CMK (cell line): ENCODE measurements around the gene PDIA2.

Experiments
- DNase-seq: peaks from one replicate; pipeline ENCODE4 v3.0.0-alpha.2; 2010; ENCODE audit warnings: low read depth

The PDIA2 gene

DNA sequence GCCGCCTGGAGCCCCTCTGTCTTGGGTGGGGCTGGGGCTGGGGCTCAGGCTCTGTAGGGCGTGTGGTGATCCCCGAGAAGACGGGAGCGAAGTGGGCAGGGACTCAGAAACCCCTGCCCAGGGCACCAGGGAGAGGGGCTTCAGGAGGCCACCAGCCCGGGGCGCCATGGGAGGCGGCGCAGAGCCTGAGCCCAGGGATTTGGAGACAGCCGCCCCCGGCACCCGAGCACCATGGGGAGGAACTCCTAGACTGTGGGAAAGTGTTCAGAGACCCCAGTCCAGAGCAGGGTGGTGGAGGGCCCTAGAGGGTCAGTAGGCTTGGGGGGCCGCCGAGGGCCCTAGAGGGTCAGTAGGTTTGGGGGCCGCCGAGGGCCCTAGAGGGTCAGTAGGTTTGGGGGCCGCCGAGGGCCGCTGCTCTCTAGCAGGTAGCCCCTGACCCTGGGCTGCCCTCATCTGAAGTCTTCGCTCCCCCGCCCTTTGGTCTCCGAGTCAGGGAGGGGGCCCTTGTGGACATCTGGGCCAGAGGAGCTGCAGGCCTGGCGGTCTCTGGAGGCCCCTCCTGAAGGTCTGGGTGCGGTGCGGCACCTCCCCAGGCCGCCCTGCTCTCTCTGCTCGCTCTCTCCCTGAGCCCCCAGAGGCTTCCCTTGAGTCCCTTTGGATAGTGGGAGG lies 1.8 kb upstream of the PDIA2 start:
- DNase-seq: no peak

GRCh38 chr16:281660-282255 lies 1.2 kb upstream of the PDIA2 start:
- no peak for DNase-seq

GRCh38 chr16:282491-282890 lies 473 bp upstream of the PDIA2 start:
- no peak for DNase-seq

DNA sequence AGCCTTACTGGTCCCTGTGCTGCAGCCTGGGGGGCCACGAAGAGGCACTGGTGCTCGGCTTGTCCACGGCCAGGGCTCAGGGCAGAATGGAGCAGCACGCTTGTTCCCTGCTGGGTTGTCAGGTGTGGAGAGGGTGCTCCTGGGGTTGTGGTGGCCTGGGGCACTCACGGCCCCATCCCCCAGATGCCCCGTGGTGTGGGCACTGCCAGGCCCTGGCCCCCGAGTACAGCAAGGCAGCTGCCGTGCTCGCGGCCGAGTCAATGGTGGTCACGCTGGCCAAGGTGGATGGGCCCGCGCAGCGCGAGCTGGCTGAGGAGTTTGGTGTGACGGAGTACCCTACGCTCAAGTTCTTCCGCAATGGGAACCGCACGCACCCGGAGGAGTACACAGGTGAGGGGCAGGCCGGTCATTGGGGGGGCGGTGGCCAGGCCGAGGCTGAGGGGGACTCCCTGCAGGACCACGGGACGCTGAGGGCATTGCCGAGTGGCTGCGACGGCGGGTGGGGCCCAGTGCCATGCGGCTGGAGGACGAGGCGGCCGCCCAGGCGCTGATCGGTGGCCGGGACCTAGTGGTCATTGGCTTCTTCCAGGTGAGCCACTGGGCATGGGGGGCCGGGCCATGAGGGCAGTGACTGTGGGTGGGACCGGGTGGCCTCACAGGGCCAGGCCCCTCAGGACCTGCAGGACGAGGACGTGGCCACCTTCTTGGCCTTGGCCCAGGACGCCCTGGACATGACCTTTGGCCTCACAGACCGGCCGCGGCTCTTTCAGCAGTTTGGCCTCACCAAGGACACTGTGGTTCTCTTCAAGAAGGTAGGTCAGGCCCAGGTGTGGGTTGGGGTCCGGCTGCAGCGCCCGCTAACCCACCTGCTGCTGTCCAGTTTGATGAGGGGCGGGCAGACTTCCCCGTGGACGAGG lies 1.5 kb downstream of the PDIA2 start:
- no peak for DNase-seq

DNA sequence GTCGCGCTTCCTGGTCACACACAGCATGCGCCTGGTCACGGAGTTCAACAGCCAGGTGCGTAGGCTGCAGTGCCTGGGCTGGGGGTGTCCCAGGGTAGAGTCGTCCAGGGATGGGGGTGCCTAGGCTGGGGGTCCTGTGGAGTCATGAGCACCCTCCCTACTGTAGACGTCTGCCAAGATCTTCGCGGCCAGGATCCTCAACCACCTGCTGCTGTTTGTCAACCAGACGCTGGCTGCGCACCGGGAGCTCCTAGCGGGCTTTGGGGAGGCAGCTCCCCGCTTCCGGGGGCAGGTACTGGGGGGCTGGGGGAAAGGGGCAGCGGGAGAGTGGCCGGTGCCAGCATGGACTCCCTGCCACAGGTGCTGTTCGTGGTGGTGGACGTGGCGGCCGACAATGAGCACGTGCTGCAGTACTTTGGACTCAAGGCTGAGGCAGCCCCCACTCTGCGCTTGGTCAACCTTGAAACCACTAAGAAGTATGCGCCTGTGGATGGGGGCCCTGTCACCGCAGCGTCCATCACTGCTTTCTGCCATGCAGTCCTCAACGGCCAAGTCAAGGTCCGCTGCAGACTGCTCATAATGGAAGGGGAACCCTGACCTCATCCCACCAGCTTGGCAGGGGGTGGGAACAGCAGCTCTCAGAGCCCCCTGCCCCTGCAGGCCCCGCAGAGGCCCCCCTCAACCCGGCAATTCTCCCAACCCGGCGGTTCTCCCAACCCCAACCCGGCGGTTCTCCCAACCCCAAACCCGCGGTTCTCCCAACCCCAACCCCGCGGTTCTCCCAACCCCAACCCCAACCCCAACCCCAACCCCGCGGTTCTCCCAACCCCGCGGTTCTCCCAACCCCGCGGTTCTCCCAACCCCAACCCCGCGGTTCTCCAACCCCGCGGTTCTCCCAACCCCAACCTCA lies 2.4 kb downstream of the PDIA2 start:
- no peak for DNase-seq

DNA sequence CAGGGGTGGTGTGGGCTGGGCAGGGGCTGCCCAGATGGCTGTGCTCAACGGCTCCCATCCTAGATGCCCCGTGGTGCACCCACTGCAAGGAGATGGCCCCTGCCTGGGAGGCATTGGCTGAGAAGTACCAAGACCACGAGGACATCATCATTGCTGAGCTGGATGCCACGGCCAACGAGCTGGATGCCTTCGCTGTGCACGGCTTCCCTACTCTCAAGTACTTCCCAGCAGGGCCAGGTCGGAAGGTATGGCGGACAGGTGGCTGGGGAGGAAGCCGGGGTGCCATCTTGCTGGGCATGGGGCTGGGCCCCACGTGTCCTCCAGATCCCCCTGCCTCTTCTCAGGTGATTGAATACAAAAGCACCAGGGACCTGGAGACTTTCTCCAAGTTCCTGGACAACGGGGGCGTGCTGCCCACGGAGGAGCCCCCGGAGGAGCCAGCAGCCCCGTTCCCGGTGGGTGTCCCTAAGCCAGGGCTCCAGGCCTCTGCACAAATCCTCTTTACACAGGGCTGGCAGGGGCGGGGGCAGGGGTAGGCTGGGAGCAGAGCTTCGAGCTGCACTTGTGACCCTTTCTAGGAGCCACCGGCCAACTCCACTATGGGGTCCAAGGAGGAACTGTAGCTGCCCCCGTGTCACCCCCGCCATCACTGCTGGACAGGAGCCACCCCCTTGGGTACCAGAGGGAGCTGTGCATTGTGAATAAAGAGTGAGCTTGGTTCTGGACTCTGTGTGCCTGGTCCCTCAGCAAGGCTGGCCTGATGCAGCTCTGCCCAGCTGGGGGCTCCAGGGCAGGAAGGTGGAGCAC lies 3.7 kb downstream of the PDIA2 start:
- DNase-seq: no peak

- no peak for DNase-seq
These were observed 4.4 kb downstream of the PDIA2 start for GRCh38 chr16:287298-287811.

- DNase-seq: no peak
These were observed 5.3 kb downstream of the PDIA2 start for GRCh38 chr16:287981-288920.

DNA sequence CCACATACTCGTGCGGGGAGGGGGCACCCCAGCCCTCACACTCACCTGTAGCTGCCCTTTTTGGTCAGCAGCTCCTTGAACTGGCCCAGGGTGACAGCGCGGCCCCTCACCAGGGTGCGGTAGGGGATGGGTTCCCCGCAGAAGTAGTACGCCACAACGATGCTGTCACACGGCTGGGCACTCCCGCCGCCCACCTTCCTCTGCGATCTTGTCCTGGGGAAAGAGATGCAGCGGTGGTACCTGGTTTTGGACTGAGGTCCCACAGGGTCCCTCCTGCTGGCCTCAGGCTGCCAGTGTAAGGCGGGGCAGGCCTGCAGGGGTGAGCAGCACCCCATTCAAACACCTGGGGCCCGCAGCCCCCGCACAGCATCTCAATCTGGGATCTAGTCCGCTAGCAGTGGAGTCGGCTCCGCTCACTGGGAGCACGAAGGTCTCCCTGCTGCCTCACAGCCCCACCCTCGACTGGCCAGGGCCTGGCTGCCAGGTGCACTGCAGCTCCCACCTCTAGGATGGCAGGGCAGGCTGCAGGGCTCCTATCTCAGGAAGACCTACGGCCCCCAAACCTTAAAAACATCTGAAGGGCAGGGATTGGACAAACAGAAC lies 6.5 kb downstream of the PDIA2 start:
- no peak for DNase-seq

DNA sequence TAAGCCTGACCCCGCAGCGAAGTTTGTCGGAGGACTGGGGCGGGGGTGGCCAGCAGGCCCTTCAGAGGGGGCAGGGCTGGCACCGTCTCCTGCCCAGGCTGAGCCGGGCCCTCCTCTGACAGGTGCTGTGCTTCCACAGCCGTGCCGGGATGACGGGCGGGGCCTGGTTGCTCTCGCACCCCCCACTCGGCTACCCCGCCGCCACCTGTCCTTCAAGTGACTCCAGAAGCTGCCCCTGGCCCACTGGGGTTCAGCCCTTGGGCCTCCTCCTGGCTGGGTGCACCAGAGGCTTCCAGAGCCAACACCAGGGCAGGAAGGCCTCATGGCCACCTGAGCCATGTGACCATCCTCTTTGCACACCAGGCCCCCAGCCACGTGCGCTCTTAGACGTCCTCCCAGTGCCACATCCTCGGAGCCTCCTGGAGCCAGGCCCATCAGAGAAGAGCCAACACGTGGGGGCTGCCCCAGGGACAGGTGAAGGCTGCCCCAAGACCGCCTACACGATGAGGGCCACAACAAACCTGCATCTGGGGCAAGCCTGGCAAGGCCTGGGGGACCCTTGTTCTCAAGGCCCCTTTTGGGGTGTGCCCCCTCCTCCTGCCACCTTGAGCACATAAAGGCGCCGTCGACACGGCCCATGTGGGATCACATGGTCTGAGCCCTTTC lies 7.2 kb downstream of the PDIA2 start:
- no peak for DNase-seq

DNA sequence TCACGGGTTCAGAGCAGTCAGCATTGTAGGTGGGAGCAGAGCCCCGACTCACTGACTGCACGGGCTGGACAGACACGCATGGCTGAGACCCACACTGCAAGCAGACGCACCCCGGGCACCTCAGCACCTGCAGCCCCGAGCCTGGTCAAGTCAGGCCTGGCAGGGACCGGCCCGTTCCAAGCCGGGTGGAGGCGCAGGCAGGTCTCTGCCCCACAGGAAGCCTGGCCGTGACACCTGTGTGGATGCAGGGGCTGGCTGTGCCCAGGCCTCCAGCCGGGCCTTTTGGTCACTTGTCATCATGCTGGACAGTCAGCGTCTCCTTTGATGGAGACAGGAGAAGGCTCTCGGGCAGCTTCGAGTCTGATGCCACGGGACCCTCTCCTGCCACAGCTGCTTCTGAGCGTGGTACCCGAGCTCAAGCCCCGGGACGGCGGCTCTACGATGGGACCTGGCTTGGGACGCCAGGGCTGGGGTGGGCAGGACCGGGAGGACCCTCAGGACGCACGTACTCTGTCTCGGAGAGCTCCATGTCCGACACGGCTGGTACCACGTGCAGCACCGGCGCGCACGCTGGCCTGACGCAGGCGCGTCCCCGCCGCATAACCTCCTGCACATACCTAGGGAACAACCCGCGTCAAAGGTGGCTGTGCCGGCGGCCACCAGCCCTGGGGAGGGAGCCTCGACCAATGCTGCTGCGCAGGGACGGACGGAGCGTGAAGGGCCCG lies 7.9 kb downstream of the PDIA2 start:
- no peak for DNase-seq

- no peak for DNase-seq
These were observed 8.6 kb downstream of the PDIA2 start for GRCh38 chr16:291539-291938.

GRCh38 chr16:293043-293775 lies 10.2 kb downstream of the PDIA2 start:
- no peak for DNase-seq

GRCh38 chr16:296276-296675 lies 13.3 kb downstream of the PDIA2 start:
- no peak for DNase-seq

DNA sequence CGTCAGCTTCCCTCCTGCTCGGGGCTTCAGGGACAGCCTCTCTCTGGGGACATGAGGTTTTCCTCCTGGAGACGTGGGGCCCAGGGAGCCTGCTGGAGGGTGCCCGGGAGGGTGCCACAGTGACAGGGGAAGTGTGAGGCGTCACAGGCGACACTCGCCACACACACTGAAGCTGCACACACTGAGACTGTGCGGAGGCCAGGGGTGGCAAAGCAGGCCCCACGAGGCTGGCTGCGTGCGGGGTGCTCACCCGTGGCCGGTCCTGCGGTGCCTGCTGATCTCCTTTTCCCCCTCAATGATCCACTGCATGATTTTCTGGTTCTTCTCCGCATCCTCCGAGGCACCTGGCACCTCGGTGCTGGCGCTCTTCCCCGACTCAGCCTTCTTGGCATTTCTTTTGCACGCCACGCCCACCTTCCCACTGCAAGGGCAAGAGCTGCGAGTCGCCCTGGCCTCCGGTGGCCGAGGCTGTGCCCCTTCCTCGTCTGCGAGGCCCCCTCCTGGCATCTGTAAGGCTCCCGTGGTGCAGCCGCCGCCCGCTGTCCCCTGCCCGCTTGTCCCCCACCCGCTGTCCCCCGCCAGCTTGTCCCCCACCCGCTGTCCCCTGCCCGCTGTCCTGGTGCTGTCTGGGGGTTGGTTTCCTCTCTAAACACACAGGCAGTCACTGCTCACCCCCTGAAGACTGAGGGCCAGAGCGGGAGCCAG lies 14.0 kb downstream of the PDIA2 start:
- DNase-seq: no peak

GRCh38 chr16:297832-298231 lies 14.9 kb downstream of the PDIA2 start:
- DNase-seq: no peak

- DNase-seq: no peak
These were observed 18.3 kb downstream of the PDIA2 start for GRCh38 chr16:301235-301634.
